RKO (cell line): ENCODE data around the gene BIRC7.

Experiments used
- DNase-seq: peaks from one replicate; pipeline ENCODE4 v3.0.0-alpha.2; 2016; ENCODE audit warnings: low spot score

Gene BIRC7

GRCh38 chr20:63226042-63226943, 9.4 kb upstream of the BIRC7 start:
- DNase-seq: no peak

- DNase-seq: no peak
Measured at GRCh38 chr20:63227260-63227659, 8.4 kb upstream of the BIRC7 start.

GRCh38 chr20:63228806-63229205, 6.9 kb upstream of the BIRC7 start:
- no peak for DNase-seq

GRCh38 chr20:63230800-63231268, 4.9 kb upstream of the BIRC7 start:
- DNase-seq: no peak

GRCh38 chr20:63232235-63233060, 3.3 kb upstream of the BIRC7 start:
- no peak for DNase-seq

- DNase-seq: no peak
Measured at GRCh38 chr20:63233061-63233344, 2.7 kb upstream of the BIRC7 start.

- DNase-seq: no peak
Measured at GRCh38 chr20:63233924-63234323, 1.8 kb upstream of the BIRC7 start.

- no peak for DNase-seq
Measured at GRCh38 chr20:63234693-63235398, 859 bp upstream of the BIRC7 start.

GRCh38 chr20:63236116-63236837, 572 bp downstream of the BIRC7 start:
- DNase-seq: no peak

- DNase-seq: no peak
Measured at GRCh38 chr20:63238031-63238430, 2.3 kb downstream of the BIRC7 start.

GRCh38 chr20:63238514-63239125, 2.9 kb downstream of the BIRC7 start:
- no peak for DNase-seq

- DNase-seq: no peak
Measured at GRCh38 chr20:63239431-63239830, 3.7 kb downstream of the BIRC7 start.

- no peak for DNase-seq
Measured at GRCh38 chr20:63240004-63240403, 4.3 kb downstream of the BIRC7 start.

GRCh38 chr20:63241272-63241671, 5.6 kb downstream of the BIRC7 start:
- no peak for DNase-seq

- no peak for DNase-seq
Measured at GRCh38 chr20:63242736-63243135, 7.0 kb downstream of the BIRC7 start.

- DNase-seq: no peak
Measured at GRCh38 chr20:63243604-63244247, 8.0 kb downstream of the BIRC7 start.

- DNase-seq: no peak
Measured at GRCh38 chr20:63244468-63244867, 8.8 kb downstream of the BIRC7 start.

GRCh38 chr20:63246490-63247288, 11.0 kb downstream of the BIRC7 start:
- DNase-seq: no peak

GRCh38 chr20:63247671-63248228, 12.0 kb downstream of the BIRC7 start:
- no peak for DNase-seq
